Duodenal mucosa (tissue), 2 donors: Measurements from ENCODE around the gene CCBE1.
"Not testable (repeated sequence)": the region's sequence is repeated elsewhere in the genome, so short reads cannot be mapped to it uniquely, and the experiment has no call there.

Experiments
- H3K27ac ChIP-seq: one replicate; pipeline ENCODE4 v1.7.0; 2013; ENCODE audit warnings: low read depth, low read length
- H3K27me3 ChIP-seq, 2 donors: one replicate each; pipeline ENCODE4 v1.7.0; 2013; ENCODE audit warnings: low read length in 2 of 2, control low read depth in 1 of 2; ENCODE audit not compliant: insufficient read depth in 2 of 2, control insufficient read depth in 1 of 2
- H3K36me3 ChIP-seq, 2 donors: one replicate each; pipeline ENCODE4 v1.7.0; 2013; ENCODE audit warnings: low read length in 2 of 2, control low read depth in 1 of 2; ENCODE audit not compliant: insufficient read depth in 2 of 2, control insufficient read depth in 1 of 2
- H3K4me1 ChIP-seq, 2 donors: one replicate each; pipeline ENCODE4 v1.7.0; 2013; ENCODE audit warnings: low read length in 2 of 2, control low read depth in 1 of 2; ENCODE audit not compliant: insufficient read depth in 2 of 2, control insufficient read depth in 1 of 2
- H3K4me3 ChIP-seq, 2 donors: one replicate each; pipeline ENCODE4 v1.7.0; 2013; ENCODE audit warnings: low read length in 2 of 2, low read depth in 1 of 2
- H3K9ac ChIP-seq, 2 donors: one replicate each; pipeline ENCODE4 v1.7.0; 2013; ENCODE audit warnings: low read length in 2 of 2, low read depth in 1 of 2
- H3K9me3 ChIP-seq, 2 donors: one replicate each; pipeline ENCODE4 v1.7.0; 2013; ENCODE audit warnings: low read length in 2 of 2, control low read depth in 1 of 2; ENCODE audit not compliant: control insufficient read depth in 1 of 2

Gene CCBE1

GRCh38 chr18:59697236-59697932 is at the start of gene CCBE1:
TSS of gene CCBE1 (minus strand) at chr18:59697423.
- Histone ChIP-seq H3K27me3 (peaks cover 18 to 19% of the 10 kb centered on the region in 2 donors), H3K27ac (no peak within 1 kb of the TSS), H3K9me3 (no peaks in the 10 kb centered on the region), H3K9ac (peak within 1 kb of the TSS; percentile 13 to 30), H3K4me3 (peak within 1 kb of the TSS; percentile 71 to 78), H3K4me1 (peaks cover 15 to 33% of the 10 kb centered on the region in 2 donors), H3K36me3 (no peaks in the 10 kb centered on the region)

- no peak overlapping the region for H3K9ac ChIP-seq
- H3K4me1 ChIP-seq = no peaks in the 10 kb centered on the region
- no peak overlapping the region for H3K4me3 ChIP-seq
- H3K27ac ChIP-seq = no peak overlapping the region
- no peaks in the 10 kb centered on the region for H3K27me3 ChIP-seq
- no peaks in the 10 kb centered on the region for H3K36me3 ChIP-seq
- no peaks in the 10 kb centered on the region for H3K9me3 ChIP-seq
Observed at GRCh38 chr18:59744271-59744721, 47.1 kb upstream of the CCBE1 start.

GRCh38 chr18:59743566-59743965 is 46.3 kb upstream of the CCBE1 start:
- Histone ChIP-seq H3K9me3 (no peaks in the 10 kb centered on the region), H3K4me3 (no peak overlapping the region), H3K36me3 (no peaks in the 10 kb centered on the region), H3K9ac (no peak overlapping the region), H3K27me3 (no peaks in the 10 kb centered on the region), H3K27ac (no peak overlapping the region), H3K4me1 (no peaks in the 10 kb centered on the region)

- no peaks in the 10 kb centered on the region for H3K9me3 ChIP-seq
- H3K36me3 ChIP-seq = no peaks in the 10 kb centered on the region
- no peak overlapping the region for H3K4me3 ChIP-seq
- H3K27me3 ChIP-seq = no peaks in the 10 kb centered on the region
- no peaks in the 10 kb centered on the region for H3K4me1 ChIP-seq
- H3K9ac ChIP-seq = no peak overlapping the region
- H3K27ac ChIP-seq = no peak overlapping the region
Observed at GRCh38 chr18:59742325-59743111, 45.3 kb upstream of the CCBE1 start.

GRCh38 chr18:59740141-59740540 is 42.9 kb upstream of the CCBE1 start:
- H3K27me3 ChIP-seq = no peaks in the 10 kb centered on the region
- no peak overlapping the region for H3K9ac ChIP-seq
- no peaks in the 10 kb centered on the region for H3K9me3 ChIP-seq
- no peak overlapping the region for H3K4me3 ChIP-seq
- no peak overlapping the region for H3K27ac ChIP-seq
- no peaks in the 10 kb centered on the region for H3K4me1 ChIP-seq
- no peaks in the 10 kb centered on the region for H3K36me3 ChIP-seq

GRCh38 chr18:59737776-59738300 is 40.6 kb upstream of the CCBE1 start:
- Histone ChIP-seq H3K9me3 (no peaks in the 10 kb centered on the region), H3K27me3 (no peaks in the 10 kb centered on the region), H3K36me3 (no peaks in the 10 kb centered on the region), H3K4me3 (no peak overlapping the region), H3K27ac (no peak overlapping the region), H3K4me1 (no peaks in the 10 kb centered on the region), H3K9ac (no peak overlapping the region)

GRCh38 chr18:59737335-59737734 is 40.1 kb upstream of the CCBE1 start:
- not testable (repeated sequence) for H3K9ac ChIP-seq

GRCh38 chr18:59736061-59736460 is 38.8 kb upstream of the CCBE1 start:
- H3K27me3 ChIP-seq = no peaks in the 10 kb centered on the region
- H3K4me1 ChIP-seq = no peaks in the 10 kb centered on the region
- no peak overlapping the region for H3K9ac ChIP-seq
- H3K9me3 ChIP-seq = no peaks in the 10 kb centered on the region
- H3K4me3 ChIP-seq = no peak overlapping the region
- no peak overlapping the region for H3K27ac ChIP-seq
- H3K36me3 ChIP-seq = no peaks in the 10 kb centered on the region

More at GRCh38 chr18:59737335-59737734, 40.1 kb upstream of the CCBE1 start:
- not testable (repeated sequence) for H3K36me3 ChIP-seq, H3K4me1 ChIP-seq, H3K27ac ChIP-seq, H3K4me3 ChIP-seq, H3K9me3 ChIP-seq, H3K27me3 ChIP-seq

GRCh38 chr18:59735269-59735860 is 38.1 kb upstream of the CCBE1 start:
- Histone ChIP-seq H3K27me3 (no peaks in the 10 kb centered on the region), H3K9ac (no peak overlapping the region), H3K4me3 (no peak overlapping the region), H3K36me3 (no peaks in the 10 kb centered on the region), H3K9me3 (no peaks in the 10 kb centered on the region), H3K4me1 (no peaks in the 10 kb centered on the region), H3K27ac (no peak overlapping the region)

GRCh38 chr18:59733421-59733820 is 36.2 kb upstream of the CCBE1 start:
- Histone ChIP-seq H3K4me1 (no peaks in the 10 kb centered on the region), H3K9ac (no peak overlapping the region), H3K36me3 (no peaks in the 10 kb centered on the region), H3K27me3 (no peaks in the 10 kb centered on the region), H3K4me3 (no peak overlapping the region), H3K27ac (no peak overlapping the region), H3K9me3 (no peaks in the 10 kb centered on the region)
